Measurements from ENCODE around the gene BRI3. TPM values are rescaled to one million over a fixed set of nuclear protein-coding genes. Genes with fewer than 3 reads are reported as not detected.

Gene BRI3
- total RNA-seq, 1 experiment from 2014 or later = 102 TPM

- BruUV-seq (replicated peaks) = no TSS peak
- no peak overlapping the region for H2AFZ ChIP-seq (ENCODE audit: low read depth, low read length, poor library complexity, severe bottlenecking)
- no peaks in the 10 kb centered on the region for H3K27me3 ChIP-seq (ENCODE audit: insufficient read depth, low read length)
- no peaks in the 10 kb centered on the region for H3K9me2 ChIP-seq (ENCODE audit: insufficient read depth)
- H3K9me3 ChIP-seq (ENCODE audit: control insufficient read depth in 1 of 2, insufficient read depth in 1 of 2, low read depth in 1 of 2, low read length in 2 of 2) = no peaks in the 10 kb centered on the region
- RAD21 ChIA-PET (ENCODE audit: low non-redundant PET in 1 of 2, low total read pairs in 2 of 2, uncharacterized antibody in 2 of 2, unreplicated experiment in 2 of 2) = no interaction called here
- H4K20me1 ChIP-seq (ENCODE audit: insufficient read depth) = no peaks in the 10 kb centered on the region
- H3K9ac ChIP-seq (ENCODE audit: low read length) = no peak overlapping the region
- ATAC-seq = no peak
- CTCF ChIA-PET = no interaction called here
- POLR2A ChIA-PET = no interaction called here
- peaks cover 7 to 14% of the 10 kb centered on the region in 2 experiments for H3K4me1 ChIP-seq (ENCODE audit: control insufficient read depth in 1 of 2, insufficient read depth in 2 of 2, low read length in 2 of 2)
- H3K4me3 ChIP-seq (replicated peaks in 1 of 2; ENCODE audit: low read depth in 1 of 2, low read length in 2 of 2) = no peak overlapping the region
- H3K79me2 ChIP-seq (ENCODE audit: insufficient read depth, low read length) = no peaks in the 10 kb centered on the region
- no peak for DNase-seq (ENCODE audit: low read depth, low spot score)
- no peaks in the 10 kb centered on the region; a peak in 1 of 4 replicates for H3K36me3 ChIP-seq (ENCODE audit: control insufficient read depth in 1 of 2, insufficient read depth in 2 of 2, low read length in 2 of 2)
- TF ChIP-seq POLR2A (IDR thresholded peaks at IDR 0.05; ENCODE audit: borderline replicate concordance, extremely low read depth, insufficient read depth, insufficient read length) = no peak
- no peak for TF ChIP-seq REST (IDR thresholded peaks at IDR 0.05; ENCODE audit: low read depth)
- no peak for TF ChIP-seq JUND (IDR thresholded peaks at IDR 0.05)
- TF ChIP-seq ELF1 (IDR thresholded peaks at IDR 0.05; ENCODE audit: borderline replicate concordance, low read depth) = no peak
- no peak for TF ChIP-seq YY1 (IDR thresholded peaks at IDR 0.05; ENCODE audit: extremely low read depth, insufficient replicate concordance, low read depth, low read length)
- no peak overlapping the region for H3K27ac ChIP-seq (ENCODE audit: low read depth, low read length)
- intact Hi-C loops (cut with micrococcal nuclease) = loop anchor here (1.0 kb wide), 1 partner anchor 220 kb away; no protein-coding TSS in a partner anchor
- no peak overlapping the region for H3K4me2 ChIP-seq (ENCODE audit: low read length)
Measured at GRCh38 chr7:98241674-98242241, 39.7 kb upstream of the BRI3 start.

- ATAC-seq = no peak
- no peak overlapping the region for H3K9ac ChIP-seq (ENCODE audit: low read length)
- no peaks in the 10 kb centered on the region for H3K27me3 ChIP-seq (ENCODE audit: insufficient read depth, low read length)
- no peak for DNase-seq (ENCODE audit: low read depth, low spot score)
- POLR2A ChIA-PET = no interaction called here
- no peak overlapping the region for H3K4me2 ChIP-seq (ENCODE audit: low read length)
- H3K36me3 ChIP-seq (ENCODE audit: control insufficient read depth in 1 of 2, insufficient read depth in 2 of 2, low read length in 2 of 2) = no peaks in the 10 kb centered on the region; a peak in 1 of 4 replicates
- H3K79me2 ChIP-seq (ENCODE audit: insufficient read depth, low read length) = no peaks in the 10 kb centered on the region
- no peak overlapping the region for H2AFZ ChIP-seq (ENCODE audit: low read depth, low read length, poor library complexity, severe bottlenecking)
- H3K4me3 ChIP-seq (replicated peaks in 1 of 2; ENCODE audit: low read depth in 1 of 2, low read length in 2 of 2) = no peak overlapping the region
- CTCF ChIA-PET = no interaction called here
- no peaks in the 10 kb centered on the region for H4K20me1 ChIP-seq (ENCODE audit: insufficient read depth)
- H3K9me3 ChIP-seq (ENCODE audit: control insufficient read depth in 1 of 2, insufficient read depth in 1 of 2, low read depth in 1 of 2, low read length in 2 of 2) = no peaks in the 10 kb centered on the region
- no peak overlapping the region for H3K27ac ChIP-seq (ENCODE audit: low read depth, low read length)
- BruUV-seq (replicated peaks) = no TSS peak
- H3K9me2 ChIP-seq (ENCODE audit: insufficient read depth) = no peaks in the 10 kb centered on the region
- intact Hi-C loops (cut with micrococcal nuclease) = no loop called here
- H3K4me1 ChIP-seq (ENCODE audit: control insufficient read depth in 1 of 2, insufficient read depth in 2 of 2, low read length in 2 of 2) = peaks cover 7 to 14% of the 10 kb centered on the region in 2 experiments
- RAD21 ChIA-PET (ENCODE audit: low non-redundant PET in 1 of 2, low total read pairs in 2 of 2, uncharacterized antibody in 2 of 2, unreplicated experiment in 2 of 2) = no interaction called here
- TF ChIP-seq REST (IDR thresholded peaks at IDR 0.05; ENCODE audit: low read depth) = no peak
- no peak for TF ChIP-seq EGR1 (IDR thresholded peaks at IDR 0.05; ENCODE audit: low read depth)
- no peak for TF ChIP-seq CBX3 (IDR thresholded peaks at IDR 0.05; ENCODE audit: low read depth)
- no peak for TF ChIP-seq ELF1 (IDR thresholded peaks at IDR 0.05; ENCODE audit: borderline replicate concordance, low read depth)
- no peak for TF ChIP-seq SP1 (IDR thresholded peaks at IDR 0.05; ENCODE audit: low read depth)
- TF ChIP-seq ZBTB33 (IDR thresholded peaks at IDR 0.05; ENCODE audit: extremely low read depth, insufficient replicate concordance, low read length) = no peak
- no peak for TF ChIP-seq POLR2AphosphoS5 (IDR thresholded peaks at IDR 0.05; ENCODE audit: low read depth, low read length)
Measured at GRCh38 chr7:98242342-98242741, 39.1 kb upstream of the BRI3 start.

All from HCT116 (cell line).